Neutrophil (primary cell): ENCODE results near the gene MYO1D.

Experiments
- H3K27ac ChIP-seq: fragments of 200-600 bp; sonication (generic); 2 replicates; pipeline ENCODE4 v1.5.1; 2016; ENCODE audit warnings: mild to moderate bottlenecking, moderate library complexity
- H3K27me3 ChIP-seq: fragments of 200-600 bp; sonication (generic); 2 replicates; pipeline ENCODE4 v1.6.0; 2016; ENCODE audit warnings: mild to moderate bottlenecking
- H3K36me3 ChIP-seq: fragments of 200-600 bp; sonication (generic); 2 replicates; pipeline ENCODE4 v1.5.1; 2017
- H3K4me1 ChIP-seq, 2 experiments: fragments of 200-600 bp in 1 of 2; sonication (generic) in 1 of 2; 1 replicate in 1 of 2; 2 replicates in 1 of 2; pipeline versions ENCODE4 v1.5.1 to v1.6.1; 2013 to 2016; ENCODE audit warnings: low read depth in 1 of 2, low read length in 1 of 2, mild to moderate bottlenecking in 1 of 2, moderate library complexity in 1 of 2; ENCODE audit not compliant: control insufficient read depth in 1 of 2, insufficient read depth in 1 of 2
- H3K4me3 ChIP-seq, 2 experiments: fragments of 200-600 bp in 1 of 2; sonication (generic) in 1 of 2; 1 replicate in 1 of 2; 2 replicates in 1 of 2; pipeline ENCODE4 v1.5.1; 2013 to 2016; ENCODE audit warnings: low read depth in 1 of 2, low read length in 1 of 2, mild to moderate bottlenecking in 1 of 2, moderate library complexity in 1 of 2
- H3K9me3 ChIP-seq: fragments of 200-600 bp; sonication (generic); 2 replicates; pipeline ENCODE4 v1.5.1; 2016
- CTCF ChIP-seq: fragments of 200-600 bp; sonication (generic); IDR thresholded peaks from 2 replicates; pipeline ENCODE4 v1.5.1; 2016; ENCODE audit warnings: antibody characterized with exemption

Gene MYO1D

GRCh38 chr17:32517982-32518381, 358.9 kb downstream of the MYO1D start:
- no peak for TF ChIP-seq CTCF
- Histone ChIP-seq H3K27ac (no peak overlapping the region), H3K4me1 (peaks cover 12 to 16% of the 10 kb centered on the region in 2 experiments), H3K9me3 (no peaks in the 10 kb centered on the region), H3K27me3 (peaks cover 85% of the 10 kb centered on the region), H3K36me3 (no peaks in the 10 kb centered on the region), H3K4me3 (no peak overlapping the region)

- TF ChIP-seq CTCF: no peak
Observed at GRCh38 chr17:32516940-32517701, 359.8 kb downstream of the MYO1D start.

GRCh38 chr17:32516450-32516849, 360.5 kb downstream of the MYO1D start:
- Histone ChIP-seq H3K36me3 (no peaks in the 10 kb centered on the region), H3K27ac (no peak overlapping the region), H3K9me3 (no peaks in the 10 kb centered on the region), H3K4me1 (peaks cover 12 to 16% of the 10 kb centered on the region in 2 experiments), H3K4me3 (no peak overlapping the region), H3K27me3 (peaks cover 78% of the 10 kb centered on the region)
- TF ChIP-seq CTCF: no peak

More at GRCh38 chr17:32516940-32517701, 359.8 kb downstream of the MYO1D start:
- H3K27ac ChIP-seq: no peak overlapping the region
- no peaks in the 10 kb centered on the region for H3K36me3 ChIP-seq
- H3K9me3 ChIP-seq: no peaks in the 10 kb centered on the region
- no peak overlapping the region for H3K4me3 ChIP-seq
- peaks cover 84% of the 10 kb centered on the region for H3K27me3 ChIP-seq
- H3K4me1 ChIP-seq: peaks cover 12 to 16% of the 10 kb centered on the region in 2 experiments

DNA sequence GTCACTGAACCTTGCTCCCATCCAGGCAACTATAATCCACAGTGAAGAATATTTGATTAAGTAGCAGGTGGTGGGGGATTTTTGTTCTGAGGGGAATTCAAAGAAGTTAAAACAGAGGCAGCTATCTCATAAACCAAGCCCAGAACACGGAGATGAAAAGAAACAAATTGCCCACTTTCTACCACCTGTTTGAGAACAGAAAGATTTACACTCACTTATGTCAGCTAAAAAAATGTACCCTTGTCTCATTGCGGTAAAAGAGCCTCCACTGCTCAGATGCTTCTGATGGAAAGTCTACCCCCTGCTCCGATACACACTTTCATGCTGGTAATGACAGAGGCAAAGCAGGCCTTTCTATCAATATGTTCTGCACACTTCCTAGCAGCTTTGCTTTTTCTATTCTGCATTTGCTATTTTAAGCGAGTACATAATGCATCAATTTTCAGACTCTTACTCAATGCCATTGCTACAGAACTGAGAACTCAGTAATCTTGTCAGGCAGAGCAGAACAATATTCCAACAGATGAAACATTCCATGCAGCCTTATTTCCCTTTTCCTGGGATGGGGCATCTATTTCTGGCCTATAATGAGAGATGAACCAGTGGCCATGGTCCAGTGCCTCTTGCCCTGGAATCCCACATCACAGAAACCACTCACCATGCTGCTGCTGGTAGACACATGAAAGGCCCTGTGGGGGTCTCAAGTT, 361.1 kb downstream of the MYO1D start:
- peaks cover 72% of the 10 kb centered on the region for H3K27me3 ChIP-seq
- H3K9me3 ChIP-seq: no peaks in the 10 kb centered on the region
- TF ChIP-seq CTCF: no peak
- no peaks in the 10 kb centered on the region for H3K36me3 ChIP-seq
- H3K4me3 ChIP-seq: no peak overlapping the region
- no peak overlapping the region for H3K27ac ChIP-seq
- peaks cover 12 to 16% of the 10 kb centered on the region in 2 experiments for H3K4me1 ChIP-seq

GRCh38 chr17:32514606-32515005, 362.3 kb downstream of the MYO1D start:
- H3K4me1 ChIP-seq: peaks cover 4 to 9% of the 10 kb centered on the region in 2 experiments
- no peak for TF ChIP-seq CTCF
- no peak overlapping the region for H3K27ac ChIP-seq

More at GRCh38 chr17:32514606-32515005, 362.3 kb downstream of the MYO1D start:
- Histone ChIP-seq H3K36me3 (no peaks in the 10 kb centered on the region), H3K27me3 (peaks cover 69% of the 10 kb centered on the region), H3K9me3 (no peaks in the 10 kb centered on the region), H3K4me3 (no peak overlapping the region)
